HG03196 (cell line): Measurements from ENCODE around the gene ASB6.
"Not testable (repeated sequence)": the region's sequence is repeated elsewhere in the genome, so short reads cannot be mapped to it uniquely, and the experiment has no call there.

Experiments
- ATAC-seq: cut with Tn5 transposase; IDR thresholded peaks from one replicate; pipeline ENCODE4 v1.9.1; 2021; ENCODE audit not compliant: unreplicated experiment

The ASB6 gene

DNA sequence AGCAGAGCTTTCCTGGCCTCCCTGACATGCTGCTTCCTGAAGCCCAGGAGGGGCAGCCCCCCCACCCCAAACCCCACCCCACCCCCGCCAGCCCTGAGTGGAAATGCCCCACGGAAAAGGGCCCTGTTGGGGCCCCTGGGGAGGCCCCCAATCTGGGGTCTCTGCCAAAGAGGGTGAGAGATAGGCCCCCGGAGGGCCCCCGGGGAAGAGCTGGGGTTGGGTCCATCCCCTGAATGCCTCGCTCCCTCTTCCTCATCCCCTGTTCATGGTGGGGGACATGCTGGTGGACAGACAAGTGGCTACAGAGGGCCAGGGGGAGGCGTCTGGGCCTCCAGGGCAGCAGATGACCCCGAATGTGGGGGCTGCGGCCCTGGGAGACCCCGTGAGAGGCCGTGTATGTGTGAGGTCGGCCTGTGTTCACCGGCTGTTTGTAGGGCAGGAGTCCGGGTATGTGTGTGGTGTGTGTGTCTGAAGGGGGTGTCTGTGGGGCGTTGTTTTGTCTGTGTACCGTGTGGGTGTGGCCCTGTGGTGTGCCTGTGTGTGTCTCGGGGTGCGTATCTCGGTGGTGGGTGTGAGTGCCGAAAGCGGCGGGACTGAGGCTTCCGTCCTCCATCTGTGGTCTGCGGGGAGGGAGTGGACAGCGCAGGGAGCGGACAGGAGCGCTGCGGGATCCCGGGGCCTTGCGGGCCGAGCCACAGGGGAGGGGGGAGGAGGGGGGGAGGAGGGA lies 32.3 kb downstream of the ASB6 start:
- ATAC-seq, result no peak

- no peak for ATAC-seq
These were observed 33.1 kb downstream of the ASB6 start for GRCh38 chr9:129608561-129609481.

- no peak for ATAC-seq
These were observed 34.9 kb downstream of the ASB6 start for GRCh38 chr9:129607027-129607387.

- no peak for ATAC-seq
These were observed 35.6 kb downstream of the ASB6 start for GRCh38 chr9:129606161-129607026.

DNA sequence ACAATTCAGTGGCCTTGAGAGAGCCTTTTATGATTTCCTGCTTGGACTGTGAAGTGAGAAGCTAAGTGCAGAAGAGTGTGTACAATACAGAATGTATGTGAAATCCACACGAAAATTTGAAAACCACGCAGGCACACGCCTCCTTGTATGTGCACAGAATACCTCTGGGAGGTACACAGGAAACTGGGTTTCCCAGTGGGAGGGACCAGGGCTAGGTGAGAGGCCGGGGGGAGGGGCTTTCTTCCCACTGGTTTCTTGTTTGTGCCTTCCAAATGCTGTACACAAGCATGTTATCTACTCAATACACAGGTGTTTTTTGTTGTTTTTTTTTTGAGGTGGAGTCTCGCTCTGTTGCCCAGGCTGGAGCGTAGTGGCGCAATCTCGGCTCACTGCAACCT lies 37.2 kb downstream of the ASB6 start:
- ATAC-seq, result no peak

DNA sequence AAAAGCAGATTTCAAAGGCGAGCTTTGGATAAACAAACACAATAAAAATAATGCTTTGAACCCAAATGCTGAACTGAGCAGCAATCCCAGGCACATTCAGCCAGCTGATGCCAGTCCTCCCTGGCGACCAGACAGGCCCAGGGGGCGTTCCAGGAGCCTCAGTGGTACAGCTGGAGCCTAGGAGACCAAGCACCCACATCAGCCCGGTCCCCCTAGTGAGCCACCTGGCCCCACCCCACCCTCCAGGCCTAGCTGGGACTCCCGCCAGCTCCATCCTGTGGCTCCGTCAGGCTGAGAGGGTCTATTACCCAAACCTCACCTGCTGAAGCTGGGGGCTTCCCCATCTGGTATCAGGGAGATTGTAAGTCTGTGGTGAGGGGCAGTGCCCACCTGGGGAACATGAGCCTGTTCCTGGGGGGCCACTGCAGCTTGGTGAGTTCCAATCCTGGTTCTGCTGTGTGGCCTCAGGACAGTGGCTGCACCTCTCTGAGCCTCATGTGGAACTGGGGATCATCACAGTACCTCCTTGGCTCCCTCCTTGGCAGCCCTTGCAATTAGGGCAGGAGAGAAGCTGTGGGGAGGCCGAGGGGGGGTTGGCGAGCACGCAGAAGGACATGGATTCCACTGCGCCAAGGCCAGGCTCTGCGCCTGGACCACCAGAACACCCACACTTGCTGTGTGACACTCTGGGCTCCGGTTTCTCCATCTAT lies 37.7 kb downstream of the ASB6 start:
- ATAC-seq, result no peak

- no peak for ATAC-seq
These were observed 39.1 kb downstream of the ASB6 start for GRCh38 chr9:129602598-129603415.

GRCh38 chr9:129601082-129601674 lies 40.8 kb downstream of the ASB6 start:
- ATAC-seq, result no peak

DNA sequence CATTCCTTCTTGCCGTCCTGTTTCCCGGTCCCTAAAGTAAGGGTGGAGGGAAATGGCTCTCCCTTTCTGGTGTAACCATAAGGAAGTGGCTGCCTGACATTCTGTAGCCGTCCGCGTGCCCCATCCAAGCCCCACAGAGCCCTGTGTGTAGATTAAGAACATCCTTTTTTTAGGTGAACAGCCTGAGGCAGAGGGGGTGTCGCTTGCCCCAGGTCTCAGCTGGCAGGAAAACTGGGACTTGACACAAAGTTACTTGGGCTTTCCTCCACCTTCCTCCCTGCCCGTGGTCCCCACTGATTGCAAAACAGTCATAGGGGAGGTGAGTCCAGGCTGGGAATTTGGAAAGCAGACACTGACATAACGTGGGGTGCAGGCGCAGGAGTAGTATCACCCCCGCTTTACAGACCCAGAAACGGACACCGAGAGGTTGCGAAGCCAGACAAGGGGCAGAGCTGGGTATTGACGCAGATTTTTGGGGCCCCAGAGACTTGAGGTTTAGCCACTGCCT lies 43.8 kb downstream of the ASB6 start:
- ATAC-seq, result no peak

DNA sequence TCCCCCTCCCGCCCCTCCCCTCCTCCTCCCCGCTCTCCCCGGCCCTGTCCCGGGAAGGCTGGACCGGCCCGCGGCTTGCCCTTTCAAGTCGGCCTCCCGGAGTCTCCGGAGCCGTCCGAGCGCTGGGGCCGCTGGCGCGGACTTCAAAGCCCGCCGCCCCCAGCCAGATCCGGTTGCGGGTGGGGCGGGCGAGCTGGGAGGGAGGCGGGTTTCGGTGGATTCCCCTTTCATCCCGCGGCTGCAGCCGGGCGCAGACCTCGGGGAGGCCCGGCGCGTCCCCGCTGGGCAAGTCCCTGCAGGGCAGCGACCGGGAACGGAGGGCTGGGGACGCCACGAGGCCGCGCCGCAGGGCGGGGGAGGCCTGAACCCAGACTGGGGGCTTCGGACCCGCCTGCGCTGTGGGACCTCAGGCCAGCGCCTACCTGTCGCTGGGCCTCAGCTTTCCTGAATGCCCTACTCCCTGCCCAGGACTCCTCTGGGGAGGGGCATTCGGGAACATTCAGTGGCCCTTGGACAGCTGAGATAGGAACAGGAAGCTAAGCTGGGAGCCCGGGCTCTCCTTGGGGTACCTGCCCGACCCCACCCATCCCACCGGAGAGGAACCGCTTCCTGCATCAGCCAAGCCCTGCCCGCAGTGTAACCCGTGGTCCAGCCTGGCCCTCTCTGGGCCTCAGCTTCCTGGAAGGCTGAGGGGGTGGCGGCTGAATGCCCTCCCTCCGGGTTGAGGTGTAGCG lies 44.4 kb downstream of the ASB6 start:
- ATAC-seq, result no peak

DNA sequence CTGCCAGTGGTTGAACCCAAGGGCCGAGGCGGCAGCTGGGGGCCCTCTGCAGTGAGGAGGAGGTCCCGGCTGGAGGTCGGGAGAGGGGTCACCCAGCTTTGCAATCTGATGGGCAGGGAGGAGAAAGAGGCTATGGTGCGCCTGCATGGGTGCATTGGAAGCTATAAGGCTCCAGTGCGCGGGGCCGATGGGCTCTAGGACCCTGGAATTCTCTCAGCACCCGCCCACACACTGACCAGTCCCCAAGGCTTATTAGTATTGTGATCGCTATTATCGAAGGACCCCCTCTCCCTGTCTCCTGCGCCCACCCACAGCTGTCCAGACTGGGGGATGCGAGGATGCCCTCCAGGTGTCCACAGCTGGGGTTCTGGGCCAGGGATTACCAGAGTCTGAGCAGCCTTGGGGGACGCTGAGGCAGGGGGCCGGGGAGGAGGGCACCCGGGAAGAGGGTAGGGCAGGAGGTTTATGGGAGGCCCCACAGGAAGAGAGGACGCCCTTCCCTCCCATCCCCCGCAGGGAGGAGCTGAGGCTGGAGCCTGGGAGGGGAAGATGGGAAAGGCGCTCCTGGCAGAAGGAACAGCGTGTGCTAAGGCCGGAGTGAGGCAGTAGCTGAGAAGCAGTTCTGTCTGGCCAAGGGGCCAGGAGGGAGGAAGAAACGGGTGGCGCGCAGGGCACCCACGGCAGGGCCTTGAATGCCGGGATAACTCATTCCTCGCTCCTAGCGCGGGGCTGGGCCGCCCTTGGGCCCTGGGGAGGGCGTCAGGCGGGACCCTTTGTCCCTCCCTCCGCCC lies 45.2 kb downstream of the ASB6 start:
- ATAC-seq, result no peak

DNA sequence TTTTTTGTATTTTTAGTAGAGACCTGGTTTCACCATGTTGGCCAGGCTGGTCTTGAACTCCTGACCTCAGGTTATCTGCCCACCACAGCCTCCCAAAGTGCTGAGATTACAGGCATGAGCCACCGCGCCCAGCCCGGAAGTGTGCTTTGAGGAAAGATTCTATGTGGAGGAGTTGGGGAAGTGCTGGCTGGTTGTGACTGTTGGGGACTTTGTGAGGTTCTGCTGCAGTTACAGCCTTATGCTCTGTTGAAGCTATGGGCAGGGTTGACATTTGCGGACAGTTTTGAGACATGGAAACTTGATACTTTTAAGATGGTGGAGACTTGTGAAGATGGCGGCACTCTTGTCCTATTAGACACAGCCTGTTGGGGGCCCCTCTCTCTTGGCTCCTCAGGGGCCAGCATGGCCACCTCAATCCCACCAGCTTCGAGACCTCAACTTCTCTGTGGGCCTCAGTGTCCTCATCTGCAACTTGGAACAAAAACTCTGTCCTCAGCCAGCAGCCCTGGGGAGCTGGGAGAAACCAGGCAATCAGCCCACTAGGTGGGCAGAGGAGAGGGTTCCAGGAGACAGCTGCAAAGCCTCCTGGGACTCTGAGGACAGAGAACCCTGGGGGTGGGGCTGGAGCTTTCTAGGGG lies 45.9 kb downstream of the ASB6 start:
- ATAC-seq, result no peak

DNA sequence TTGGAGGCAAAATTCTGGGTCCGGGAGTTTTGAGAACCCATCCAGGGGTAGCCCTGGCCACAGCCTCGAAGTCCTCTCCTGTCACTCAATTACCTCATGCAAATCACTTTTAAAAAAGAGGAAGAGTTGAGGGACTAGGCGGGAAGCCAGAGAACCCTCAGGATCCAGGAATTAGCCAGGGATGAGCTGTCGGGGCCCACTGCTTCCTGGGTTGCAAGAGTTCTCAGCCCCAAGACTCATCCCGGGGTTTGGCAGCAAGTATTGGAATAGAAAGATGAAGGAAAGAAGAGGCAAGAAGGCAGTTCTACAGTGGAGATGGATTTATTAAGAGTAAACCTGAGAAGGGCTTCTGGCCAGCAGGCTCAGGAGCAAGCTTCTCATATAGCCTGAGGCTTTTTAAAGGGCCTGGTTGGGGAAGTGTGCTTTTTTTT lies 46.6 kb downstream of the ASB6 start:
- ATAC-seq, result no peak

DNA sequence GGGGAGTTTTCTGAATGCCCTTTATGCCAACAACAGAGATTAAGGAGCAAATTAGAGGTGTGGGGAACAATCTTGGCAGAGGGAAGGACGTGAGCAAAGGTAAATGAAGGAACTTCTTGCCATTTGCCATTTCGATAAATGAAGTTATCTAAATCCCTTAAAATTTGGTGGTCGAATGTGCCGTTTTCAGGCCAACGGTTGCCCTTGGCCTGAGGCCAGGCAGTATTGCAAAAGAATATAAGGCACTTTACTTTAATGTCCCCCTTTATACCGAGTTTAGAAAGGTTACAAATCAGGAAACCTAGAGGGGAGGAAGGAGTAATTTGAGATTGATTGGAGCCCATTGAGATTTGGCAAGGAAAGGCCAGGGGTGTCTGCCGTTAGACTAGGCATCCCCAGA lies 47.3 kb downstream of the ASB6 start:
- ATAC-seq, result no peak

- not testable (repeated sequence) for ATAC-seq
These were observed 49.2 kb downstream of the ASB6 start for GRCh38 chr9:129592790-129593189.

DNA sequence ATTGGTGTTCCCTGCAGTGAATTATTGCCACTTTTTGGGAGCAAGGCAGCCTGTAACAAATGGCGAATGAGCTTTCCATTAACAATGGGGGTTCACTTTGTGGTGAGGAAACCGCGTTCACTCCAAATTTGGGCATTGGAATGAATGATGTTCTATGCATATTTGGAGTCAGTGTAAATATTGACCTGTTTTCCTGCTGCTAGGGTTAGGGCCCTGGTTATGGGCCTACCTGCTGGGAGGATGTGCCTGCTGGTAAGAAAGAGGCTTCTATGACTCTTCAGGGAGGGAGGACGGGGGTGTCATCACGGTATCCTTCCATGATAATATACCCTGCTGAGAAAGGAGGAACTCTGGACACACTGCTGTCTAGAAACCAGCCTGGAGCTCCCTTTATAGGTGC lies 50.0 kb downstream of the ASB6 start:
- ATAC-seq, result no peak

DNA sequence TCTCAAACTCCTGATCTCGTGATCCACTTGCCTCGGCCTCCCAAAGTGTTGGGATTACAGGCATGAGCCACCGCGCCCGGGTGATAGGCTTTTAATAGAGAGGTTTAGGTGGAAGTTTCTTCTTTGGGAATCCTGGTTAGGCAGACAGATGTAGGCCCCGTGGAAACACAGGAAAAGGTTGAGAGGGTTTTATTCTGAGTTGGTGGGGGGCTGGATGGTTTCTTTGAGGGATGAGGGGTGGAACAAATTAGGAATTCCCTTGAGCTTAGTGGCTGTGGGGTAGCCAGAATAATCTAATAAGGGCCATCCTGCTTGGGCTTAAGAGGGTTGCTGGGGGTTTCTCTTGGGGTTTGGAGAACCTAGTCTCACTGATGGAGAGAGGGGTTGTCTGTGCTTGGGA lies 51.5 kb downstream of the ASB6 start:
- no peak for ATAC-seq
